ENCODE results near the gene CCNE1. TPM values are rescaled to one million over a fixed set of nuclear protein-coding genes. Genes with fewer than 3 reads are reported as not detected.

Gene CCNE1
- total RNA-seq, 1 experiment from 2014 or later, result 33.2 TPM

DNA sequence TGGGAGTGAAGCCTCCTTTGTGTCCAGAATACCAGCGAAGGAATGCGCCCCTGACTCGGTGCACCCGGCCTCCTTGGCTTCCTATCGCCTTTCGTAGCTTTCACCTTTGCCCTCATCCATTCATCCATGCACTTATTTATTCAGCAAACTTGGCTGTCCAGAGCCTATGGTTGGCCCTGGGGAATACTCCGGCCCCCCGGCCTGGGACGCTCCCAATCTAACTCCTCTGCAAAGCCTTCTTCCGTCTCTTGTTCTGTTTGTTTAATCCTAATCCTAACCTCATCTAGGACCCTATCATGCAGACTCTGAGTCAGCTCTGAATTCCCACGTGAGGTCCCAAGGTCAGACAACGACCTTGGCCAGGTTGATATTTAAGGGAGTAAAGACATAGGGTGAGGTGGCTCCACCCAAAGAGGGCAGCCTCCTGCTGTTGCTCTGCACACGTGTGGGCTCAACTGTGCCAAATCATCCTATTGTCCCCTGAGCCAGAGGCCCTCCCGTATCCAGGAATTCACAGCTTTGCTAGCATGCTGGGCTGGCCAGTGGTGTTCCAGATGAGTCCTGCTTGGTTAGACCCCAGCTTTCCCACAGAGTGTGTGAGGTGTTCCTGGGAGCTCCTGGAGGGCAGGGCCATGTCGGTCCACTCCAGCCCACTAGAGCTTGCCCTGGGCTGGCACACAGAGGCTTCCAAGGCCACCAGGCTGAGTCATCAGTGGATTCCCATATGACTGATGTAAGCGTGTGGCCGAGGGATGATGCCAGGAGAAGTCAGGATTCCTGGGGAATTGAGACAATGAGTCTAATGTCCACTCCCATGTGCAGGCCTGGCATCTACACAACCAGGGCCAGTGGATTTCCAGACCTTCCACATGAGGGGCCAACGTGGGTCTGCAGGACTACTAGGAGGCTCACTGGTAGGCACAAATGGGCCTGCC is 6.5 kb upstream of the CCNE1 start:
- Mint-ChIP-seq H3K4me3 (ENCODE audit: unreplicated experiment) (no peak overlapping the region), H3K27me3 (ENCODE audit: insufficient read depth, unreplicated experiment) (no peaks in the 10 kb centered on the region), H3K4me1 (ENCODE audit: low read depth, unreplicated experiment) (peaks cover under 1% of the 10 kb centered on the region), H3K27ac (ENCODE audit: unreplicated experiment) (no peak overlapping the region), H3K36me3 (ENCODE audit: insufficient read depth, unreplicated experiment) (no peaks in the 10 kb centered on the region), H3K9me3 (ENCODE audit: unreplicated experiment) (no peaks in the 10 kb centered on the region)
- H3K4me1 ChIP-seq, result peaks cover 4% of the 10 kb centered on the region; the same call in 1 of the 2 replicates
- TF ChIP-seq CTCF (IDR thresholded peaks at IDR 0.05; ENCODE audit: insufficient read depth in 1 of 2, low read depth in 1 of 2, low read length in 1 of 2, severe bottlenecking in 1 of 2, unreplicated experiment in 1 of 2), result no peak
- no peaks in the 10 kb centered on the region for H3K9me3 ChIP-seq
- CTCF ChIA-PET, result interaction anchor here (0.7 kb wide), 1 partner anchor 67 kb away, joined by 3 read pairs; no protein-coding TSS in a partner anchor
- no TSS peak for BruUV-seq (replicated peaks)
- POLR2A ChIA-PET, result no interaction called here
- no peaks in the 10 kb centered on the region for H3K36me3 ChIP-seq (ENCODE audit: control insufficient read depth, insufficient read depth, low read length)
- no peak for DNase-seq
- no peak overlapping the region for H3K4me3 ChIP-seq (ENCODE audit: low read depth, low read length)
- intact Hi-C loops (cut with micrococcal nuclease; ENCODE audit: unreplicated experiment), result no loop called here
- no peaks in the 10 kb centered on the region for H3K27me3 ChIP-seq (replicated peaks; ENCODE audit: control insufficient read depth, insufficient read depth, low read length)

- no peaks in the 10 kb centered on the region for H3K27me3 Mint-ChIP-seq (ENCODE audit: insufficient read depth, unreplicated experiment)
- intact Hi-C loops (cut with micrococcal nuclease; ENCODE audit: unreplicated experiment), result no loop called here
- Histone ChIP-seq H3K4me3 (ENCODE audit: low read depth, low read length) (no peak overlapping the region), H3K27me3 (replicated peaks; ENCODE audit: control insufficient read depth, insufficient read depth, low read length) (no peaks in the 10 kb centered on the region), H3K4me1 (peaks cover 9% of the 10 kb centered on the region), H3K9me3 (no peaks in the 10 kb centered on the region), H3K36me3 (ENCODE audit: control insufficient read depth, insufficient read depth, low read length) (no peaks in the 10 kb centered on the region)
- H3K4me1 Mint-ChIP-seq (ENCODE audit: low read depth, unreplicated experiment), result peaks cover 5% of the 10 kb centered on the region
- CTCF ChIA-PET, result interaction anchor here (0.7 kb wide), 1 partner anchor 540 kb away, joined by 10 read pairs; no protein-coding TSS in a partner anchor
- peak; percentile 24 to 62 for DNase-seq
- no peaks in the 10 kb centered on the region for H3K36me3 Mint-ChIP-seq (ENCODE audit: insufficient read depth, unreplicated experiment)
- BruUV-seq (replicated peaks), result no TSS peak
- H3K9me3 Mint-ChIP-seq (ENCODE audit: unreplicated experiment), result no peaks in the 10 kb centered on the region
- POLR2A ChIA-PET, result no interaction called here
- H3K4me3 Mint-ChIP-seq (ENCODE audit: unreplicated experiment), result no peak overlapping the region
- no peak overlapping the region for H3K27ac Mint-ChIP-seq (ENCODE audit: unreplicated experiment)
- no peak for TF ChIP-seq CTCF (IDR thresholded peaks at IDR 0.05; ENCODE audit: insufficient read depth in 1 of 2, low read depth in 1 of 2, low read length in 1 of 2, severe bottlenecking in 1 of 2, unreplicated experiment in 1 of 2)
Measured at GRCh38 chr19:29806098-29806866, 5.5 kb upstream of the CCNE1 start.

DNA sequence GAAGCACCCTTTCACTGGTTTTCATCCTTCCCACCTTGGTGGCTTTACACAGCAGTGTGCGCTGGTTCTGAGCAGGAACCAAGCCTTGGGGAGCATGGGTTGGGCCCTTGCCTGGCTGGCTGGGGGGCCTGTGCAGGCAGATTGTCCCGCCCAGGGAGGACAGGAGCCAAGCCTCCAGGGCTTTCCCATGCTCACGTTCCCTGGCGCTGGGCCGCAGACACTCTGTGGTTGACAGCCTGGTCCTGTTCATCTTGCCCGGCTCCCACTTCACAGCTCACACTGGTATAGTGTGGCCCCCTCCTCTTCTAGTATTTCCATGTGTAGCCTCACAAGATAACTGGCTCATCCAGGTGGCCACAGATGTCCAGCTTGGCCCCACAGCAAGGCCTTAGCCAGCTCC is 4.6 kb upstream of the CCNE1 start:
- DNase-seq, result no peak
- Mint-ChIP-seq H3K9me3 (ENCODE audit: unreplicated experiment) (no peaks in the 10 kb centered on the region), H3K4me1 (ENCODE audit: low read depth, unreplicated experiment) (peaks cover 5% of the 10 kb centered on the region), H3K36me3 (ENCODE audit: insufficient read depth, unreplicated experiment) (no peaks in the 10 kb centered on the region), H3K4me3 (ENCODE audit: unreplicated experiment) (no peak overlapping the region), H3K27ac (ENCODE audit: unreplicated experiment) (no peak overlapping the region), H3K27me3 (ENCODE audit: insufficient read depth, unreplicated experiment) (no peaks in the 10 kb centered on the region)
- H3K27me3 ChIP-seq (replicated peaks; ENCODE audit: control insufficient read depth, insufficient read depth, low read length), result no peaks in the 10 kb centered on the region
- H3K36me3 ChIP-seq (ENCODE audit: control insufficient read depth, insufficient read depth, low read length), result no peaks in the 10 kb centered on the region
- H3K4me1 ChIP-seq, result peaks cover 9% of the 10 kb centered on the region
- no peak for TF ChIP-seq CTCF (IDR thresholded peaks at IDR 0.05; ENCODE audit: insufficient read depth in 1 of 2, low read depth in 1 of 2, low read length in 1 of 2, severe bottlenecking in 1 of 2, unreplicated experiment in 1 of 2)
- no peak overlapping the region for H3K4me3 ChIP-seq (ENCODE audit: low read depth, low read length)
- no TSS peak for BruUV-seq (replicated peaks)
- no peaks in the 10 kb centered on the region for H3K9me3 ChIP-seq
- intact Hi-C loops (cut with micrococcal nuclease; ENCODE audit: unreplicated experiment), result no loop called here
- ChIA-PET CTCF (interaction anchor here (0.7 kb wide), 1 partner anchor 541 kb away, joined by 10 read pairs; no protein-coding TSS in a partner anchor), POLR2A (no interaction called here)
